ENCODE data around the gene TTLL1. TPM values are rescaled to one million over a fixed set of nuclear protein-coding genes. Genes with fewer than 3 reads are reported as not detected.
A peak's percentile ranks its signal among the peaks of the same experiment; 100 is the strongest.

Gene TTLL1
- total and polyA plus RNA-seq, 2 donors (not counting 3 experiments of a cell fraction or from before 2014, with no cell fraction given) = 9.0 to 17.0 TPM

GRCh38 chr22:43060183-43060582, 29.0 kb downstream of the TTLL1 start:
- CTCF ChIA-PET = interaction anchor here (0.8 to 2.1 kb wide), 14 partner anchors 9 to 439 kb away, joined by 3 to 10 read pairs (median 6); partner anchors contain the start of gene ARFGAP3
- FAIRE-seq = peak; percentile 18

More at GRCh38 chr22:43060183-43060582, 29.0 kb downstream of the TTLL1 start:
- no peak for TF ChIP-seq MYC (IDR thresholded peaks at IDR 0.05; ENCODE audit: low read depth, low read length)
- TF ChIP-seq POLR2A (IDR thresholded peaks at IDR 0.05; ENCODE audit: low read depth, low read length) = no peak
- TF ChIP-seq CTCF (IDR thresholded peaks at IDR 0.05; ENCODE audit: extremely low read depth in 1 of 2, insufficient read depth in 1 of 2, low read depth in 1 of 2, low read length in 2 of 2) = peak; percentile 69 to 79
- no peak for TF ChIP-seq POLR2AphosphoS5 (IDR thresholded peaks at IDR 0.05; ENCODE audit: insufficient read depth, low read depth, low read length)
- TF ChIP-seq JUN (IDR thresholded peaks at IDR 0.05; ENCODE audit: borderline replicate concordance, insufficient read depth, insufficient read length, low read depth) = no peak
- no peak for TF ChIP-seq MAX (IDR thresholded peaks at IDR 0.05; ENCODE audit: insufficient read depth, insufficient read length)
- no peak for TF ChIP-seq GATA2 (IDR thresholded peaks at IDR 0.05; ENCODE audit: insufficient read depth, insufficient read length, low read depth, low read length)
- no peak overlapping the region for H3K27ac ChIP-seq (ENCODE audit: insufficient read depth, low read depth, low read length)
- no TSS peak for BruUV-seq (replicated peaks)
- no peak overlapping the region for H3K9ac ChIP-seq (replicated peaks; ENCODE audit: extremely low read depth, insufficient read depth, low read length)
- H3K27me3 ChIP-seq (ENCODE audit: control insufficient read depth in 2 of 2, insufficient read depth in 2 of 2, low read length in 2 of 2) = no peaks in the 10 kb centered on the region
- H3K4me1 ChIP-seq (ENCODE audit: control insufficient read depth, extremely low read depth, insufficient read depth, low read length) = no peaks in the 10 kb centered on the region
- H3K9me3 ChIP-seq (replicated peaks; ENCODE audit: control insufficient read depth, insufficient read depth, low read length) = no peaks in the 10 kb centered on the region
- no peaks in the 10 kb centered on the region for H3K79me2 ChIP-seq (ENCODE audit: control insufficient read depth, insufficient read depth, low read length)
- POLR2A ChIA-PET = interaction anchor here (0.5 kb wide), 1 partner anchor 12 kb away, joined by 4 read pairs; no protein-coding TSS in a partner anchor
- no peak overlapping the region for H3K4me2 ChIP-seq (ENCODE audit: insufficient read depth, low read length)
- no peak overlapping the region for H2AFZ ChIP-seq (ENCODE audit: low read depth, low read length)
- no peaks in the 10 kb centered on the region for H3K9me1 ChIP-seq (replicated peaks; ENCODE audit: control insufficient read depth, extremely low read depth, insufficient read depth, low read length)
- H4K20me1 ChIP-seq (replicated peaks; ENCODE audit: control insufficient read depth, extremely low read depth, insufficient read depth, low read length) = no peaks in the 10 kb centered on the region
- H3K36me3 ChIP-seq (ENCODE audit: control insufficient read depth in 2 of 2, extremely low read depth in 1 of 2, insufficient read depth in 2 of 2, low read length in 2 of 2) = no peaks in the 10 kb centered on the region
- intact Hi-C loops (cut with micrococcal nuclease) = no loop called here
- no peak overlapping the region for H3K4me3 ChIP-seq (replicated peaks in 1 of 3; ENCODE audit: insufficient read depth in 1 of 3, low read depth in 1 of 3, low read length in 3 of 3)
- dilution Hi-C loops (cut with MboI; ENCODE audit: extremely low pct_ligation_motif_present, low sequenced_read_pairs) = no loop called here
- DNase-seq (ENCODE audit: low read depth, low spot score) = peak; percentile 35
